WI38 (cell line): ENCODE results near the gene CDC42EP1.
"Not testable (repeated sequence)": the region's sequence is repeated elsewhere in the genome, so short reads cannot be mapped to it uniquely, and the experiment has no call there.

Experiments used
- H3K4me3 ChIP-seq: 2 replicates; pipeline ENCODE4 v1.5.1; 2011; ENCODE audit warnings: low read depth, mild to moderate bottlenecking, control low read depth, low read length
- TF ChIP-seq, protein P1 (sequence below): IDR thresholded peaks from 2 replicates; pipeline ENCODE4 v1.5.1; 2012; ENCODE audit warnings: low read depth, mild to moderate bottlenecking, control low read depth, low read length

Gene CDC42EP1

GRCh38 chr22:37547251-37547741 is 13.0 kb upstream of the CDC42EP1 start:
- no peak overlapping the region for H3K4me3 ChIP-seq
- TF ChIP-seq, protein P1, sequence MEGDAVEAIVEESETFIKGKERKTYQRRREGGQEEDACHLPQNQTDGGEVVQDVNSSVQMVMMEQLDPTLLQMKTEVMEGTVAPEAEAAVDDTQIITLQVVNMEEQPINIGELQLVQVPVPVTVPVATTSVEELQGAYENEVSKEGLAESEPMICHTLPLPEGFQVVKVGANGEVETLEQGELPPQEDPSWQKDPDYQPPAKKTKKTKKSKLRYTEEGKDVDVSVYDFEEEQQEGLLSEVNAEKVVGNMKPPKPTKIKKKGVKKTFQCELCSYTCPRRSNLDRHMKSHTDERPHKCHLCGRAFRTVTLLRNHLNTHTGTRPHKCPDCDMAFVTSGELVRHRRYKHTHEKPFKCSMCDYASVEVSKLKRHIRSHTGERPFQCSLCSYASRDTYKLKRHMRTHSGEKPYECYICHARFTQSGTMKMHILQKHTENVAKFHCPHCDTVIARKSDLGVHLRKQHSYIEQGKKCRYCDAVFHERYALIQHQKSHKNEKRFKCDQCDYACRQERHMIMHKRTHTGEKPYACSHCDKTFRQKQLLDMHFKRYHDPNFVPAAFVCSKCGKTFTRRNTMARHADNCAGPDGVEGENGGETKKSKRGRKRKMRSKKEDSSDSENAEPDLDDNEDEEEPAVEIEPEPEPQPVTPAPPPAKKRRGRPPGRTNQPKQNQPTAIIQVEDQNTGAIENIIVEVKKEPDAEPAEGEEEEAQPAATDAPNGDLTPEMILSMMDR: no peak

GRCh38 chr22:37549704-37550059 is 10.6 kb upstream of the CDC42EP1 start:
- TF ChIP-seq, protein P1: peak; percentile 28; the same call in 1 of the 2 replicates
- H3K4me3 ChIP-seq: no peak overlapping the region

DNA sequence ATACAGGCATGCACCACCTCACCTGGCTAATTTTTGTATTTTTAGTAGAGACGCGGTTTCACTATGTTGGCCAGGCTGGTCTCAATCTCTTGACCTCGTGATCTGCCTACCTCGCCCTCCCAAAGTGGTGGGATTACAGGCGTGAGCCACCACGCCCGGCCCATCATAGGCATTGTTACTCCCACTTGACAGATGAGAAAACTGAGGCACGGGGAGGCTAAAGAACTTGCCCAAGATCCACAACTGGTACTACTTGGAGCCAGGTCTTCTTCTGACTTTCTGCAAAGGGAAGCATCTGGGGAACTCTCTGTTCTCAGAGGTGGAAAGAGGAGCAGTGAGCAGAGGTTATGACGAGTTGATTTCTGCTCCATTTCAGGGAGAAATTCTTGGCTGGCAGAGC is 9.4 kb upstream of the CDC42EP1 start:
- H3K4me3 ChIP-seq: not testable (repeated sequence)

- H3K4me3 ChIP-seq: no peak overlapping the region
- TF ChIP-seq, protein P1: no peak
Measured at GRCh38 chr22:37551981-37552380, 8.3 kb upstream of the CDC42EP1 start.

DNA sequence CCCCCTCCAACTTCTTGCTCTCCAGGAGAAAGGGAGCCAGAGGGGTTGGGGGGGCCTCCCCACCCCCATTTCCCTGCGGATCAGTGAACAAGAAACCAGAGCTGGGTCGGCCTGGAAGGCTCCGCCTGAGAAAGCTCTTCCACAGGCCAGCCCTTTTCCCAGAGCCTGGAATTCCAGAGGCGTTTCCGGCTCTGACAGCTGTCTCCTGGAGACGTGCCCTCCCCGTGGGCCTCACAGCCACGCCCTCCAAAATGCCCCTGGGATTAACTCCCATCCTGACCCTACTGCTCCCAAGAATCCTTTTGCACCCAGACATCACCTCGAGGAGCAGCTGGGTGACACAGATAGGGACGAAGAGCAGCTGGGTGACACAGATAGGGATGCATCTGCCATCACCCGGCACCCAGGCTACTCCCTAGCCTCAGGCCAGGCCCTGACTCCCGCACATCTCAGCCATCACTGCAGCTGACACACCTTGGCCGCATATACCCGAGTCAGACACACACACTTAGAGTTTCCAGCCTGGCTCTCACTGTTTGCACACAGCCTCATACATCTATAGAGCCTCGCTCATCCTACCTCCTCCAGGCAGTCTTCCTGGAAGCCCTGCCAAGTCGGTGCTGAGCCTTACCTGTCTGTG is 7.6 kb upstream of the CDC42EP1 start:
- H3K4me3 ChIP-seq: no peak overlapping the region
- TF ChIP-seq, protein P1: no peak

DNA sequence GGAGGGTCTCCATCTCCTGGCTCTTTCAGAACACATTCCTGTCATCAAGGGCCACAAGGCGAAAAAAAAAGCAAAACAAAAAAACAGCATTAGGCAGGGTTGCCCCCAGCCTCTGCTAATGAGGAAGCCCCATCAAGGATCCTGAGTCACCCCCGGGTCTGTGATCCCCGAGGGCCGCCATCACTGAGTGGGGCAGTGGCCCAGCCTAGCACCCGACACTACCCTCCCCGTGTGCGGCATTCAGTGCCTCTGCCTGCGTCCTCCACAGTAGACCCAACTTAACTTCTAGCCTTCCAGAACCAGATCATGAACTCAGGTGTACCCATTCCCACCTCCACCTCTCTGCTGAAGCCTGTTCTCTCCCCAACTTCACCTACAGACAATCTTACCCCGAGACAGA is 6.6 kb upstream of the CDC42EP1 start:
- TF ChIP-seq, protein P1: no peak
- H3K4me3 ChIP-seq: no peak overlapping the region

GRCh38 chr22:37555029-37555428 is 5.3 kb upstream of the CDC42EP1 start:
- H3K4me3 ChIP-seq: no peak overlapping the region
- TF ChIP-seq, protein P1: no peak

- TF ChIP-seq, protein P1: no peak
- H3K4me3 ChIP-seq: no peak overlapping the region
Measured at GRCh38 chr22:37556710-37557109, 3.6 kb upstream of the CDC42EP1 start.
